Hepatocyte (in vitro differentiated cells): ENCODE data around the gene AP2A2.

Source experiments
- CTCF ChIP-seq: fragments of 200-600 bp; sonication (generic); IDR thresholded peaks from 2 replicates; pipeline ENCODE4 v1.5.1; 2016; ENCODE audit warnings: antibody characterized with exemption, mild to moderate bottlenecking; ENCODE audit not compliant: poor library complexity
- EZH2 ChIP-seq: fragments of 200-600 bp; sonication (generic); IDR thresholded peaks from 2 replicates; pipeline ENCODE4 v1.6.1; 2016; ENCODE audit warnings: antibody characterized with exemption, mild to moderate bottlenecking, borderline replicate concordance

GRCh38 chr11:1002406-1002984 lies 76.8 kb downstream of the AP2A2 start:
- TF ChIP-seq EZH2: no peak
- TF ChIP-seq CTCF: no peak
